SH-SY5Y (cell line): ENCODE measurements around the gene GNS.

ENCODE experiments used
- GATA2 ChIP-seq: IDR thresholded peaks from 2 replicates; pipeline ENCODE4 v1.6.1; 2011; ENCODE audit warnings: mild to moderate bottlenecking, low read depth, low read length
- GATA3 ChIP-seq: IDR thresholded peaks from 2 replicates; pipeline ENCODE4 v1.6.1; 2011; ENCODE audit warnings: low read depth, mild to moderate bottlenecking, low read length, moderate library complexity

DNA sequence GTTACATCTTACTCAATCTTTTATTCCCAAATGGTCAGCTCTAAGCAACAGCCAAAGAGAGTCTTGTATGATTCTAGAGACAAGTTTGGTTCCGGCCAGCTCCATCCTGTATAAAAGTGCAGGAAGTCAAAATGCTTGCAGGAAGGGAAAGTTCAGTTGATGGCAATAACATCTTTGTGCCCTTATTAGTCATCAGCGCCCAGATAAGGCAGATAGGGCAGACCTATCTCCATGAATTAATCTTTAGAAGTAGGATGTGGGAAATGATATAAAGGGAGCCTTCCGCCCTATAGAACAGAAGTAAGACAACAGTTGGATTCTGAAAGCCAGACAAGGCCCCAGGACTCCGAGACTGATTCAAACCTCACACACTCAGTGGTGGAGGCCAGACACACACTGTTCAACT lies 6.4 kb downstream of the GNS start:
- no peak for TF ChIP-seq GATA2
- no peak for TF ChIP-seq GATA3
